A673 (cell line): ENCODE measurements around the gene SLC24A4.

Experiments used
- EZH2 ChIP-seq: fragments of 200-600 bp; sonication (generic); IDR thresholded peaks from 2 replicates; pipeline ENCODE4 v1.6.1; 2017; ENCODE audit warnings: borderline replicate concordance, low read depth, mild to moderate bottlenecking, mixed read lengths, antibody characterized with exemption, low read length; ENCODE audit not compliant: poor library complexity, severe bottlenecking
- TF ChIP-seq, protein P1 (sequence below): fragments of 300-800, 200-600 bp; sonication (generic); conservative IDR thresholded peaks from 2 replicates; pipeline ENCODE4 v1.5.1; 2017; ENCODE audit warnings: low read depth, mild to moderate bottlenecking, antibody characterized with exemption, low read length, moderate library complexity, mixed read lengths

DNA sequence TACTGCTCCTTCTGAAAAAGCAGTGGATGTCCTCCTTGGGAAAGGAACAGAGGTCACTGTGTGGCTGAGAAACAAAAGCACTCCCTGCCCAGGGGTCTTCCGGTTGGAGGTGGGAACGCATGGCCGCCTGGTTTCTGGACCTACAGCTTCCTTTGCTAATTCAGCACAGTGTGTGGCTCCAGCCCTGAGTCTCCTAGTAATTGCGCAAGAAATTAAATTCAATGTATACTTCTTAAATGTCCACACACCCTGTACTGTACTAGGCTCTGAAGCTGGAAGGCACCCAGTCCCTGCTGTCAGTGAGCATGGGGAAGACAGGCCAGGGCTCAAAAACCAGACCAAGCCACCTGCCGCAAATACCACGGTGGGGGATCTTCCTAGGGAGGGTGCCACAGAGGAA, 13.4 kb downstream of the SLC24A4 start:
- TF ChIP-seq, protein P1, sequence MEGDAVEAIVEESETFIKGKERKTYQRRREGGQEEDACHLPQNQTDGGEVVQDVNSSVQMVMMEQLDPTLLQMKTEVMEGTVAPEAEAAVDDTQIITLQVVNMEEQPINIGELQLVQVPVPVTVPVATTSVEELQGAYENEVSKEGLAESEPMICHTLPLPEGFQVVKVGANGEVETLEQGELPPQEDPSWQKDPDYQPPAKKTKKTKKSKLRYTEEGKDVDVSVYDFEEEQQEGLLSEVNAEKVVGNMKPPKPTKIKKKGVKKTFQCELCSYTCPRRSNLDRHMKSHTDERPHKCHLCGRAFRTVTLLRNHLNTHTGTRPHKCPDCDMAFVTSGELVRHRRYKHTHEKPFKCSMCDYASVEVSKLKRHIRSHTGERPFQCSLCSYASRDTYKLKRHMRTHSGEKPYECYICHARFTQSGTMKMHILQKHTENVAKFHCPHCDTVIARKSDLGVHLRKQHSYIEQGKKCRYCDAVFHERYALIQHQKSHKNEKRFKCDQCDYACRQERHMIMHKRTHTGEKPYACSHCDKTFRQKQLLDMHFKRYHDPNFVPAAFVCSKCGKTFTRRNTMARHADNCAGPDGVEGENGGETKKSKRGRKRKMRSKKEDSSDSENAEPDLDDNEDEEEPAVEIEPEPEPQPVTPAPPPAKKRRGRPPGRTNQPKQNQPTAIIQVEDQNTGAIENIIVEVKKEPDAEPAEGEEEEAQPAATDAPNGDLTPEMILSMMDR: no peak
- no peak for TF ChIP-seq EZH2
